Fibroblast of lung (primary cell): Measurements from ENCODE around the gene SERHL2. TPM values are rescaled to one million over a fixed set of nuclear protein-coding genes. Genes with fewer than 3 reads are reported as not detected.
A peak's percentile ranks its signal among the peaks of the same experiment; 100 is the strongest.
"Not testable (repeated sequence)": the region's sequence is repeated elsewhere in the genome, so short reads cannot be mapped to it uniquely, and the experiment has no call there.

Experiments used
- DNase-seq, 2 donors: peaks; one replicate each; pipeline versions ENCODE4 v3.0.0 to v3.0.0-alpha.2; 2010; ENCODE audit warnings: low read depth in 2 of 2
- H2AFZ ChIP-seq: 2 replicates; pipeline ENCODE4 v1.5.1; 2012; ENCODE audit warnings: low read length, control low read depth, inconsistent platforms
- H3K27ac ChIP-seq: 2 replicates; pipeline ENCODE4 v1.5.1; 2011; ENCODE audit warnings: low read length, control low read depth; ENCODE audit not compliant: insufficient read depth
- H3K27me3 ChIP-seq: 2 replicates; pipeline ENCODE4 v1.5.1; 2011; ENCODE audit warnings: mild to moderate bottlenecking, low read length; ENCODE audit not compliant: control insufficient read depth, insufficient read depth
- H3K36me3 ChIP-seq: 2 replicates; pipeline ENCODE4 v1.5.1; 2011; ENCODE audit warnings: low read length; ENCODE audit not compliant: control insufficient read depth, insufficient read depth
- H3K4me1 ChIP-seq: 2 replicates; pipeline ENCODE4 v1.5.1; 2011; ENCODE audit warnings: low read length; ENCODE audit not compliant: control insufficient read depth, insufficient read depth; ENCODE audit errors: extremely low read depth
- H3K4me2 ChIP-seq: 2 replicates; pipeline ENCODE4 v1.5.1; 2011; ENCODE audit warnings: low read length, control low read depth; ENCODE audit not compliant: insufficient read depth; ENCODE audit errors: extremely low read depth
- H3K4me3 ChIP-seq, 4 experiments: fragments of 200-600 bp in 1 of 4; sonication (generic) in 1 of 4; replicated peaks in 1 of 4; 2 replicates each; pipeline ENCODE4 v1.5.1; 2011 to 2016; ENCODE audit warnings: low read length in 4 of 4, low read depth in 3 of 4, mild to moderate bottlenecking in 3 of 4, control low read depth in 2 of 4, inconsistent platforms in 1 of 4, mixed read lengths in 1 of 4; ENCODE audit not compliant: insufficient read depth in 1 of 4; ENCODE audit errors: control extremely low read depth in 1 of 4
- H3K79me2 ChIP-seq: 2 replicates; pipeline ENCODE4 v1.5.1; 2012; ENCODE audit warnings: mild to moderate bottlenecking, low read length, inconsistent platforms; ENCODE audit not compliant: control insufficient read depth, insufficient read depth
- H3K9ac ChIP-seq: 2 replicates; pipeline ENCODE4 v1.5.1; 2011; ENCODE audit warnings: mild to moderate bottlenecking, low read length, control low read depth; ENCODE audit not compliant: insufficient read depth
- H3K9me3 ChIP-seq: 2 replicates; pipeline ENCODE4 v1.5.1; 2012; ENCODE audit warnings: low read depth, low read length; ENCODE audit not compliant: control insufficient read depth, insufficient read depth
- H4K20me1 ChIP-seq: 2 replicates; pipeline ENCODE4 v1.5.1; 2011; ENCODE audit warnings: low read length; ENCODE audit not compliant: control insufficient read depth, insufficient read depth; ENCODE audit errors: extremely low read depth
- EZH2 ChIP-seq: IDR thresholded peaks from 2 replicates; pipeline ENCODE4 v1.5.1; 2012; ENCODE audit warnings: low read length, control low read depth, mild to moderate bottlenecking; ENCODE audit errors: missing control alignments
- polyA plus RNA-seq, 2 donors: library from polyadenylated mRNA; depleted of rRNA in 1 of 2; stranded (reverse) in 1 of 2; unstranded in 1 of 2; fragments of >200 nt; gene quantifications; 2 replicates each; pipeline ENCODE4 v1.2.1, GENCODE V29; 2011 to 2012; ENCODE audit warnings: missing spikeins in 1 of 2
- total RNA-seq: library from RNA; depleted of rRNA; stranded (reverse); fragments of >200 nt; gene quantifications from 2 replicates; pipeline ENCODE4 v1.2.1, GENCODE V29; 2014
- TF ChIP-seq, protein P1 (sequence below), 2 donors: IDR thresholded peaks in 1 of 2; conservative IDR thresholded peaks in 1 of 2; 1 replicate in 1 of 2; 2 replicates in 1 of 2; pipeline ENCODE4 v1.5.1; 2011 to 2012; ENCODE audit warnings: low read length in 2 of 2, control low read depth in 1 of 2, inconsistent platforms in 1 of 2, low read depth in 1 of 2, mild to moderate bottlenecking in 1 of 2

SERHL2 gene
- total and polyA plus RNA-seq, 2 donors (not counting 1 experiment from before 2014, with no cell fraction given) = 4.6 to 5.5 TPM

- Histone ChIP-seq H3K9me3 (no peaks in the 10 kb centered on the region), H3K9ac (no peak overlapping the region), H2AFZ (no peak overlapping the region), H3K4me3 (no peak overlapping the region), H3K79me2 (peaks cover 57% of the 10 kb centered on the region), H4K20me1 (no peaks in the 10 kb centered on the region), H3K27ac (no peak overlapping the region), H3K4me2 (no peak overlapping the region), H3K36me3 (peaks cover 18% of the 10 kb centered on the region), H3K27me3 (no peaks in the 10 kb centered on the region), H3K4me1 (peaks cover 6% of the 10 kb centered on the region)
- TF ChIP-seq EZH2 = no peak
- TF ChIP-seq, protein P1, sequence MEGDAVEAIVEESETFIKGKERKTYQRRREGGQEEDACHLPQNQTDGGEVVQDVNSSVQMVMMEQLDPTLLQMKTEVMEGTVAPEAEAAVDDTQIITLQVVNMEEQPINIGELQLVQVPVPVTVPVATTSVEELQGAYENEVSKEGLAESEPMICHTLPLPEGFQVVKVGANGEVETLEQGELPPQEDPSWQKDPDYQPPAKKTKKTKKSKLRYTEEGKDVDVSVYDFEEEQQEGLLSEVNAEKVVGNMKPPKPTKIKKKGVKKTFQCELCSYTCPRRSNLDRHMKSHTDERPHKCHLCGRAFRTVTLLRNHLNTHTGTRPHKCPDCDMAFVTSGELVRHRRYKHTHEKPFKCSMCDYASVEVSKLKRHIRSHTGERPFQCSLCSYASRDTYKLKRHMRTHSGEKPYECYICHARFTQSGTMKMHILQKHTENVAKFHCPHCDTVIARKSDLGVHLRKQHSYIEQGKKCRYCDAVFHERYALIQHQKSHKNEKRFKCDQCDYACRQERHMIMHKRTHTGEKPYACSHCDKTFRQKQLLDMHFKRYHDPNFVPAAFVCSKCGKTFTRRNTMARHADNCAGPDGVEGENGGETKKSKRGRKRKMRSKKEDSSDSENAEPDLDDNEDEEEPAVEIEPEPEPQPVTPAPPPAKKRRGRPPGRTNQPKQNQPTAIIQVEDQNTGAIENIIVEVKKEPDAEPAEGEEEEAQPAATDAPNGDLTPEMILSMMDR (conservative IDR thresholded peaks at IDR 0.05 in 1 of 2, IDR thresholded peaks at IDR 0.05 in 1 of 2; ENCODE audit: low read depth in 1 of 2, low read length in 2 of 2) = no peak
- DNase-seq = no peak
These were observed 49.7 kb downstream of the SERHL2 start for GRCh38 chr22:42603427-42603826.

GRCh38 chr22:42604403-42604802 is 50.6 kb downstream of the SERHL2 start:
- Histone ChIP-seq H3K36me3 (peaks cover 11% of the 10 kb centered on the region), H3K4me3 (no peak overlapping the region), H3K4me2 (no peak overlapping the region), H3K4me1 (peaks cover 15% of the 10 kb centered on the region), H3K9ac (no peak overlapping the region), H4K20me1 (no peaks in the 10 kb centered on the region), H2AFZ (no peak overlapping the region), H3K27me3 (no peaks in the 10 kb centered on the region), H3K27ac (no peak overlapping the region), H3K9me3 (no peaks in the 10 kb centered on the region), H3K79me2 (peaks cover 63% of the 10 kb centered on the region)
- TF ChIP-seq EZH2 = no peak
- TF ChIP-seq, protein P1 (conservative IDR thresholded peaks at IDR 0.05 in 1 of 2, IDR thresholded peaks at IDR 0.05 in 1 of 2; ENCODE audit: low read depth in 1 of 2, low read length in 2 of 2) = no peak
- peak in 1 of 2 donors; percentile 59 for DNase-seq

DNA sequence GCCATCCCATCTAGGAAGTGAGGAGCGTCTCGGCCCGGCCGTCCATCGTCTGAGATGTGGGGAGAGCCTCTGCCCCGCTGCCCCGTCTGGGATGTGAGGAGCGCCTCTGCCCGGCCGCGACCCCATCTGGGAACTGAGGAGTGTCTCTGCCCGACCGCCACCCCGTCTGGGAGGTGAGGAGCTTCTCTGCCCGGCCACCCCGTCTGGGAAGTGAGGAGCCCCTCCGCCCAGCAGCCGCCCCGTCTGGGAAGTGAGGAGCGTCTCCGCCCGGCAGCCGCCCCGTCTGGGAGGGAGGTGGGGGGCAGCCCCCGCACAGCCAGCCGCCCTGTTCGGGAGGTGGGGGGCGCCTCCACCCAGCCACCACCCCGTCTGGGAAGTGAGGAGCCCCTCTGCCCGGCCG is 53.9 kb downstream of the SERHL2 start:
- H3K27me3 ChIP-seq, H4K20me1 ChIP-seq, H3K4me3 ChIP-seq, H3K9me3 ChIP-seq, H2AFZ ChIP-seq, DNase-seq, H3K9ac ChIP-seq, H3K36me3 ChIP-seq, H3K27ac ChIP-seq, H3K4me2 ChIP-seq: not testable (repeated sequence)
- H3K79me2 ChIP-seq = peaks cover 85% of the 10 kb centered on the region
- peaks cover 30% of the 10 kb centered on the region for H3K4me1 ChIP-seq
